Astrocyte of the cerebellum (primary cell): ENCODE data around the gene TRHDE.

ENCODE experiments used
- DNase-seq: peaks from one replicate; pipeline ENCODE4 v3.0.0-alpha.2; 2011; ENCODE audit warnings: low read depth
- H3K4me3 ChIP-seq: 2 replicates; pipeline ENCODE4 v1.5.1; 2011; ENCODE audit warnings: mild to moderate bottlenecking, low read depth, low read length, moderate library complexity
- in situ Hi-C: cut with HindIII; loops from 2 replicates; pipeline ENCODE4 v1.10.0; 2017; ENCODE audit warnings: low sequenced_read_pairs
- TF ChIP-seq, protein P1 (sequence below): IDR thresholded peaks from 2 replicates; pipeline ENCODE4 v1.5.1; 2012; ENCODE audit warnings: low read length, low read depth, moderate library complexity, mild to moderate bottlenecking; ENCODE audit errors: missing control alignments

TRHDE gene

GRCh38 chr12:72448805-72449204 is 176.6 kb downstream of the TRHDE start:
- H3K4me3 ChIP-seq = no peak overlapping the region
- TF ChIP-seq, protein P1, sequence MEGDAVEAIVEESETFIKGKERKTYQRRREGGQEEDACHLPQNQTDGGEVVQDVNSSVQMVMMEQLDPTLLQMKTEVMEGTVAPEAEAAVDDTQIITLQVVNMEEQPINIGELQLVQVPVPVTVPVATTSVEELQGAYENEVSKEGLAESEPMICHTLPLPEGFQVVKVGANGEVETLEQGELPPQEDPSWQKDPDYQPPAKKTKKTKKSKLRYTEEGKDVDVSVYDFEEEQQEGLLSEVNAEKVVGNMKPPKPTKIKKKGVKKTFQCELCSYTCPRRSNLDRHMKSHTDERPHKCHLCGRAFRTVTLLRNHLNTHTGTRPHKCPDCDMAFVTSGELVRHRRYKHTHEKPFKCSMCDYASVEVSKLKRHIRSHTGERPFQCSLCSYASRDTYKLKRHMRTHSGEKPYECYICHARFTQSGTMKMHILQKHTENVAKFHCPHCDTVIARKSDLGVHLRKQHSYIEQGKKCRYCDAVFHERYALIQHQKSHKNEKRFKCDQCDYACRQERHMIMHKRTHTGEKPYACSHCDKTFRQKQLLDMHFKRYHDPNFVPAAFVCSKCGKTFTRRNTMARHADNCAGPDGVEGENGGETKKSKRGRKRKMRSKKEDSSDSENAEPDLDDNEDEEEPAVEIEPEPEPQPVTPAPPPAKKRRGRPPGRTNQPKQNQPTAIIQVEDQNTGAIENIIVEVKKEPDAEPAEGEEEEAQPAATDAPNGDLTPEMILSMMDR = no peak
- no peak for DNase-seq
- in situ Hi-C loops = no loop called here

- DNase-seq = no peak
- TF ChIP-seq, protein P1 = no peak
- in situ Hi-C loops = no loop called here
- no peak overlapping the region for H3K4me3 ChIP-seq
These were observed 180.9 kb downstream of the TRHDE start for GRCh38 chr12:72453066-72453465.

GRCh38 chr12:72453550-72453949 is 181.4 kb downstream of the TRHDE start:
- in situ Hi-C loops = no loop called here
- TF ChIP-seq, protein P1 = no peak
- DNase-seq = no peak
- no peak overlapping the region for H3K4me3 ChIP-seq

DNA sequence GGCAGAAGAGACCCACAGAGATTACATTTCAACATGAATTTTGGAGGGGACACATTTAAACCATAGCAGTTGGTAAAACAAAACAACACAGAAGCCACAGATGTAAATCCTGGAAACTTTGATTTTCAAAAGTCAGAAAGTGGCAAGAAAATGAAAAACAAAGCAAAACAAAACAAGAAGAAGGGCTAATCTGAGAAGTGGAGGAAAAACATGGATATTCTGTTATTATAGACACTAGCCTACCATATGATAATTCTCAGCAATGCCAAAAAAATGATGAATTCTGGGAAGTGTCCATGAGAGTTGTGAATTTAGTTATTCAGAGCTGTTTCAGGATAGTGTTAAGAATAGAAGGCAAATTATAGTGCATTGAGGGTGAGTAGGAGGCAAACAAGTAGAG is 192.3 kb downstream of the TRHDE start:
- no peak overlapping the region for H3K4me3 ChIP-seq
- no peak for DNase-seq
- TF ChIP-seq, protein P1 = no peak
- in situ Hi-C loops = no loop called here

DNA sequence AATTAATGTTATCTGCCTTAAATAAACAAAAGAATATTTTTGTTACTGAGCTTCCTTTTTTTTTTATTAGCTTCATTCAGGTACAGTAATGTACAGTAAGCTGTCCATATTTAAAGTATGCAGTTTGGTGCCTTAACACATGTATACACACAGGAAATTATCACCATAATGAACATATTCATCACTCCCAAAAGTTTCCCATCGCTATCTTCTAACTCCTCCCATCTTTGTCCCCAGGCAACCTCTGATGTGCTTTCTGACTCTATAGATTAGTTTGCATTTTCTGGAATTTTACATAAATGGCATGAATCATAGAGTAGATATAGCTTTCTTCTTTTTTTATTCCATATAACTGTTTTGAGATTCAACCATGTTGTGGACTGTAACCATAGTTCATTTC is 193.0 kb downstream of the TRHDE start:
- no peak for DNase-seq
- H3K4me3 ChIP-seq = no peak overlapping the region
- TF ChIP-seq, protein P1 = no peak
- in situ Hi-C loops = no loop called here

DNA sequence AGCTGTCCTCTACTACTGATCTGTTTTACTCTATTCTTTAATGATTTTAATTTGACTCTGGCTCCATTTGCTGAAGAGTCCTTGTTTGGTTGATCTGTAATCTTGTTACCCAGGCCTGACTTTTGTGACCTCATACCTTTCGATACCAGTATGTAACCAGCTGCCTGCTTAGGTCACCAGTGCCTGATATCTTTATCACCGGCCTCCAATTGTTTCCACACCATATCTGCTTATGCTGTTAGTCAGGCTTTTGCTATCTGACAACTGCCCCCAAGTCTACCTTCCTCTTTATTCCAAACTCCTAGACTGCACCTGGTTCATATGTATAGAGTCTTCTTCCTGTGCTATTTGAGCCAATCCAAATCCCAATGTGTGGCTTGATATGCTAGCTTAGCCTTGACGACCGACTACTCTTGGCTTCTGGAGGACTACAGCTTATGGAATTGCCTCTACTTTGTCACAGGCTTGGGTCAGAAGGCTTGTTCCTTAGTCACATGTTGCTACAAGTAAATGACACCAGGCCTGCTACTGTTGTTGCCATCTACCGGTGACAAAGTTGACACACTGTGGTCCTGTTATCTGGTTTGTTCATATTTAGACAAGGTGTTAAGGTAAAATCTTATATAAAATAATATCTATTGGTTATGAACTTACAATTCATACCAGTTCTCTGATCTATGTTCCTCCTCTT is 193.9 kb downstream of the TRHDE start:
- DNase-seq = no peak
- in situ Hi-C loops = no loop called here
- TF ChIP-seq, protein P1 = no peak

DNA sequence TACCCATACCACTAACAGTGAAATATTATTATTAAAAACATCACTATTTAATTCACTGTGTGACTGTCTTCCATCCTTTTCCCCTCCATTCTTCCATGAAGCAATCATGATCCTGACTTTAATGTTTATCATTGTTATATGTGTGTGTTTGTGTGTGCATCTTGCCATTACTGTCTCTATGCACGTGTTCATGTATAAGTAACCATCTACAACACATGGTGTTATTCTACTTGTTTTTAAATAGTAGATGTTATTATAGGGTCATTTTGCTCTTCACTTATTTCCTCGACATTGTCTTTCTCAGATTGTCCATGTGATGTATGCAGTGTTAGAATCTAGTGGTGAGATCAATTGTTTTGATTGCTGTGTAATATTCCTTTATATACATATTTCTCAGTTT is 195.8 kb downstream of the TRHDE start:
- in situ Hi-C loops = no loop called here
- DNase-seq = no peak
- TF ChIP-seq, protein P1 = no peak
- H3K4me3 ChIP-seq = no peak overlapping the region

More for the DNA sequence above, 193.9 kb downstream of the TRHDE start:
- H3K4me3 ChIP-seq = no peak overlapping the region
